LNCAP (cell line): Measurements from ENCODE around the gene SLC34A3.

Experiments used
- CTCF ChIP-seq: fragments of 450-650 bp; IDR thresholded peaks from 2 replicates; pipeline ENCODE4 v1.5.1; 2017; ENCODE audit warnings: mild to moderate bottlenecking

The SLC34A3 gene

GRCh38 chr9:137227054-137227852, 3.4 kb upstream of the SLC34A3 start, which contains the start of gene RNF224:
Gene RNF224 (plus strand): TSS chr9:137227502. CDS start chr9:137228336, 834 bp downstream.
- peak; percentile 94 for TF ChIP-seq CTCF

GRCh38 chr9:137227853-137228505, 2.7 kb upstream of the SLC34A3 start:
- TF ChIP-seq CTCF, result no peak

- no peak for TF ChIP-seq CTCF
These were observed 2.2 kb upstream of the SLC34A3 start for GRCh38 chr9:137228506-137228967.

- TF ChIP-seq CTCF, result no peak
These were observed 1.5 kb upstream of the SLC34A3 start for GRCh38 chr9:137228968-137229896.

- TF ChIP-seq CTCF, result no peak
These were observed 597 bp upstream of the SLC34A3 start for GRCh38 chr9:137229903-137230704.

GRCh38 chr9:137231372-137232039, 805 bp downstream of the SLC34A3 start:
- TF ChIP-seq CTCF, result no peak
